HG03457 (cell line): ENCODE results near the gene GHRHR.

Source experiments
- ATAC-seq: cut with Tn5 transposase; IDR thresholded peaks from one replicate; pipeline ENCODE4 v1.9.1; 2021; ENCODE audit warnings: moderate number of reproducible peaks; ENCODE audit not compliant: unreplicated experiment

The GHRHR gene

DNA sequence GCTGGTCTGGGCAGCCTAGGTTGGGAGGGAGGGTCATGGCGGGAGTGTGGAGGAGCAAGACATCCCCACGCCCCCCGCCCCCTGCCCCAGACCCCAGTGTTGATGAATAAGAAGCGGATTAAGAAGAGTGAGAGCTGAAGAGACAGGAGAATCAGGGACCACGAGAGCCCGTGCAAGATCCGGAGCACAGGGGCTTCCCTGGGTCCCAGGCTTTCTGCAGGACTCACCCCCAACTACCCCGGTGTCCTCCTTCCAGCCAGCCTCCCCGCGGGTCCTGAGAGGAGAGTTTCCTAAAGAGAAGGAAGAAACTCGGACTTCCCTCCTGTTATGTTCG, 20.1 kb downstream of the GHRHR start:
- no peak for ATAC-seq

DNA sequence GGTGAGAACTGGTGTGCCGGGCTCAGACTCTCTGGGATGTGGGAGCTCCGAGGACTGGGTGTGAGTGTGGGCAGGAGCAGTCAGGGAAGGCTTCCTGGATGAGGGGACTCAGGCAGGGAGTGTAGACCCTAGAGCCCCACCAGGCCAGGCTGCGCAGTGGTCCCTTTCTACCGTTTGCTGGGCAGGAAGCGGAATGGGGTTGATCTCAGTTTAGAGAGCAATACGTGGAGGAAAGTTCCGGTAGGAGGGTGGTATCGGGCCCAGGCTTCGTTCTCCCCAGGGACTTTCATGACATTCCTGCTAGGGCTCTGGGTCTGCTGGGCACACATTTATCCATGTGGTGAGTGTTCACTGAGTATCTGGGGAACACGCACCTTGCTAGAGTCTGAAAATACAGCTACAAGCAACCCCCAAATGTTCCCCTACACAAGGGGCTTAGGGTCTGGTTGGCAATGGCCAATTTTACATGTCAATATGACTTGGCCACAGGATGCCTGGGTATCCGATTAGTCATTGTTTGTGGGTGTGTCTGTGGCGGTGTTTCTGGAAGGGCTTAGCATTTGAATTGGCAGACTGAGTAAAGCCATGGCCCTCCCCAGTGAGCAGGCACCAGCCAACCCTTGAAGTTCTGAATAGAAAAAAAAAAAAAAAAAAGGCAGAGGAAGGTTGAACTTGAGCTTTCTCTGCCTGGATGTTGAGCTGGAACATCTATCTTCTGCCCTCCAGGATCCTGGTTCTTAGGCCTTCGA, 20.8 kb downstream of the GHRHR start:
- no peak for ATAC-seq

DNA sequence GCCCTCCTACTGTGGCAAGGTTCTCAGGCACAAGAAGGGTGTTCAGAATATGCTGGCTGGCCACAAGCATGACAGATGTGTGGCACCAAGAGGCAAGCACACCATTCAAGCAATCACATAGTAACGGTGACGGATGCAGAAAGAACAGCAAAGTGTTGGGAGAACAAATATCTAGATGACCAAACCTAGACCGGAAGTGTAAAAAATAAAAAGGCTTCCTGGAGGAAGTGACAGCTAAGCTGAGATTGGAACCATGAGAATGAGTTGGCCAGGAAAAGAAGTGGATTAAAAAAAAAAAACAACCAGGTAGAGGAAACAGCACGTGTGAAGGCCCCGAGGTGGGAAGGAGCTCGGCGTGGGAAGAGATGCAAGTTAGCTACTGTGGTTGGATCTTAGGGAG, 22.0 kb downstream of the GHRHR start:
- no peak for ATAC-seq

DNA sequence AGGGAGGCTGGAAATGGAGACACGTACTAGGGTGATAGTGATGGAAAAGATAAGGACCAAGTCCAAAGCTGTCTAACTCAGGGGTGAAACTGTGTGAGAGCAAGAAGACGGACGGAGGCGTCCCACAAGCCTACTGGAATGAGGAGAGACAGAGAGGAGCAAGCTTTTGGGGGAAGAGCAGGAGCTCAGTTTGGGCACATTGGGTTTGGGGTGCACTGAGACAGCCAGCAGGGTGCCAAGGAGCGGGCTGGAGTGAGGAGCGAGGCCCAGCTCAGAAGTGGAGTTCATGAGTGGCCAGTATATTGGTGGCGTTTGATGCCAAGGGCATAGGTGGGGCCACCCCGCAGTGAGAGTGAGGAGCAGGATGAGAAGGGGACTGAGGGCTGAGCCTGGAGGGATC, 22.6 kb downstream of the GHRHR start:
- no peak for ATAC-seq

DNA sequence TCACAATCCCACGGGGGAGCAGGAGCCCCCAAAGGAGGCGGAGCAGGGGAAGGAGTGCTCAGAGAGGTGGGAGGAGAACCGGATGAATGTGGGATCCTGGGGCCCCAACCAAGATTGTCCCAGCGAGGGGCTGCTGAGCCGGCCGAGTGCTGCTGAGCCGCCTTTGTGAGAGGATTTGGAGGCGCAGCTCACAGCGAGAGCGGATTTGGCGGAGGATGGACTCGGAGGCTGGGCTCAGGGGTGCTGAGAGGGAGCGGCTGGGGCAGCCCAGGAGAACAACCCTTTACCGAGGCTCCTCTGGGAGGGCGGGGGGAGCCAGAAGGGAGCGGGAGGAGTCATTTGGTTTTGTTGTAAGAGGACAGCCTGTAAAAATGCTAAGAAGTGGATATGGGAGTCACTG, 23.0 kb downstream of the GHRHR start:
- no peak for ATAC-seq

DNA sequence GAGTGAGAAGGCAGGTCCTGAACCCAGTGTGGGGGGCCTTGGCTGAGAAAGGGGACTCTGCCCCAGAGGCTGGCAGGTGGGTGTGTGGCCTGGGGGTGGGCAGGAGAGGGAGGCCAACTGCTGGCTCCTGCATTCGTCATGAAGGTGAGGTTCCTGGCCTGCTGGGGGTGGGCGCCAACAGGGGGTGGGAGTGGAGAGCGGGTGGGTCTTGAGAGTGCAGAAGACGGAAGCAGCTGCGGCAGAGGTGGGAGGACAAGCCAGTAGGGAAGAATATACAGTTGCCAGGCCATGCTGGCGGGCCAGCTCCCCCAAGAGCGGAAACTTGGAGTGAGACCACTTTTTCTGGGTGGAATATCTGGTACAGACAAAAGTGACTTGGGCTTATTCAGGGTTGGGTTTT, 23.4 kb downstream of the GHRHR start:
- no peak for ATAC-seq

DNA sequence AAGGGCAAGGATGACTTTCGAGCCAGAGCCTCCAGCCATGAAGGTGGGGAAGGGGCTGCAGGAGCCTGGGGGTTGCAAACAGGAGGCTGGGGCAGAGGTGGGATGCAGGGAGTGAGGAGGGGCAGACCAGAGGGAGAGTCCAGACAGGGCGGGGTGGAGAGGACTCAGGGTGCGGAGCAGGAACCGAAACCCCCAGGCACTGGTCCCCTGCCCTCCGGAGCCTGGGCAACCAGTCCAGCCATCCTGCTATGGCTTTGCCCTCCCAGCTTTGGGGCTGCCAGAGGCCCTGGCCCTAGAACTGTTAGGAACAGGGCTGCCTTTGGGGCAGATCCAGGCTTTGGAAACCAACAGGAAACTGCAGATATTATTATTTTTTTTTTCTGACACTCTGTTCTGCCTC, 24.2 kb downstream of the GHRHR start:
- ATAC-seq: no peak

DNA sequence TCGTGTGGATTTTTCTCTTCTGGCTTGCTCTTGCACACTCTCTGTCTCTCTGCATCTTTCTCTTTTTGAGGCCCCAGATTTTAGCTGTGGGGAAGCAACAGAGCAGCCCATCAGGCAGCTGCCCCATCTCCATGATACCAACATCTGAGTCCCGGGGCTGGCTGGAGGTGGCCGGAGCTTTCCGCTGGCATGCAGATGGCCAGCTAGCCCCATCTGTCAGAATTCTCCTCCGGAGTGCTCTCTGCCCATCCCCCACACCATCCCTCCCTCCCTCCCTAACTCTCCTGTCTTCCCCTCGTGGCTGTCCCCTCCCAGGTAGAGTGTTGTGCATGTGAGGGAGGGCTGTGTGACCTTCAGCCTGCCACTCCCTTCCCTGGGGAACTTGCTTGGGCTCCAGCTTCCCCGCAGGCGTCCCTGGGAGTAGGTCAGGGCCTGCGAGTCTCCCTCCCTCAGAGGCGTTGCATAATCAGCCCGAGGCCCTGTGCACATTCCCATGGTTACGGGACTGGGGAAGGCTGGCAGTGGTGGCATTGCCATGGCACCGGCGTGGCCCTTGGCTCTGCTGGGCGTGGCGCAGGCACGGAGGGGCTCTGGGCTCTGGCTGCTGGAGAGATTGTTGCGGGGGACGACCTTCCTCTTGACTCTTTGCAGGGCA, 24.7 kb downstream of the GHRHR start:
- ATAC-seq: no peak

DNA sequence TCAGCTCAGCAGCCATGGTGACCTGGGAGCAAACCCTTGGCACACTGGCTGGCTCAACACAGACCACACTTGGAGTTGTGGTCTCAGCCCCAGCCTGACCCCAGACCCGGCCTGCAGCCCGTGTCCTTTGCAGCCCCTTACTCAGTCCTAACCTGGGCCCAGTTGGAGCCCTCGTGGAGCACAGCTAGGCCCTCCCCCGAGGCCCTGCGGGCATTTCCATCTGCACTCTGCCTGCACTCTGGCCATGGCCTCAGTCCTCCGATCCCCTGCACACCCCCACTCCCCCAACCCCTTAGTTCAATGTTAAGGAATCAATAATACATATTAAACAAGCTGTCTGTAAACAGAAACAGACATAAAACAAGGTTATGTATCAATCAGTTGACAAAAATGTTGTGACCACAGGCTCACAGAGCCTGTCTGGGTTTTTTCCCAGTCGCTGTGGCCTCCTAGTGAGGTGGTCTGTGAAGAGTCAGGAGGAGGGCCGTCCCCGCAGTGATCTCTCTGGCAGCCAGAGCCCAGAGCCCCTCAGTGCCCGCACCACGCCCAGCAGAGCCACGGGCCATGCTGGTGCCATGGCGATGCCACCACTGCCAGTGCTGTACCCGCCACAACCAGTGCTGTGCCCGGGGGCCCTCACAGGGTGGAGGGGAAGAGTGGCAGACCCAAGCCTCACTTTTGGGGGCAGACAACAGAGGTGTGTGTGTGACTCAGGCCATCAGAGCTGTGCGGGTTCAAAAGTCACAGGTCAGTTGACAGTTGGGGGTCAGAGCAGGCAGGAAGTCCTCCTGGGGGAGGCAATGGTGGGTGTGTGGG, 25.5 kb downstream of the GHRHR start:
- ATAC-seq: no peak

DNA sequence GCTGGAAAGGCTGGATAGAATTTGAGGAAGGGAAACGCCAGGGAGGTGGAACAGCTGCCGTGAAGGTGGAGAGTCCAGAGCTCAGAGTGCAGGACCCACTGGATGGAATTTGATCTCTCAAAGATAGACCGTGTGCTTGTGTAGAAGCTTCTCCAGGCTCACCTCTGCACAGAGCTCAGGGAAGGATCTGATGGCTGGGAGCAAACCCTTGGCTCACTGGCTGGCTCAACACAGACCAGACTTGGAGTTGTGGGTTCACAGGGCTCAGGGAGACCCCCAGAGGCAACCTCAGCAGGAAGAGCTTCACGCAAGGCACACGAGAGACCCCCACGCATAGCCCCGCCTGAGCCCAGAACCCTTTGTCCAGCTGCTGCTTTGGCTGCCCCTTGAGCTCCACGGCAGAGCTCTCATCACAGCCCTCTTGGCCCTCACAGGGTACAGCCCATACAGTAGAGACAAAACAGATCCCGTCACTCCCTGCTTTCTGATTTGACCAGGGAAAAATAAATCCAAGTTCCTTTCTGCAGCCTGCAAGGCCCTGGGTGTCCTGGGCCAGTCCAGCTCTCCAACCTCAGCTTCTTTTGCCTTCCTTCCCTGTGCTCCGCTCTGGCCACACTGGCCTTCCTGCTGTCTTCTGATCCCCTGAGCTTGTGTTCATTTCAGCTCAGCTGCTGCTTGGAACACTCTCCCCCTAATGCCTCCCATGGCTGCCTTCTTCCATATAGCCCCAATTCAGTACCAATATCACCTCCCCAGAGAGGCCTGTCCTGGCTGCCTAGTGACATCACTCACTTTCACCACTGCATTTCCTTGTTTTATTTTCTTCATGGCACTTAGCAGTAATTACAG, 26.3 kb downstream of the GHRHR start:
- ATAC-seq: no peak

DNA sequence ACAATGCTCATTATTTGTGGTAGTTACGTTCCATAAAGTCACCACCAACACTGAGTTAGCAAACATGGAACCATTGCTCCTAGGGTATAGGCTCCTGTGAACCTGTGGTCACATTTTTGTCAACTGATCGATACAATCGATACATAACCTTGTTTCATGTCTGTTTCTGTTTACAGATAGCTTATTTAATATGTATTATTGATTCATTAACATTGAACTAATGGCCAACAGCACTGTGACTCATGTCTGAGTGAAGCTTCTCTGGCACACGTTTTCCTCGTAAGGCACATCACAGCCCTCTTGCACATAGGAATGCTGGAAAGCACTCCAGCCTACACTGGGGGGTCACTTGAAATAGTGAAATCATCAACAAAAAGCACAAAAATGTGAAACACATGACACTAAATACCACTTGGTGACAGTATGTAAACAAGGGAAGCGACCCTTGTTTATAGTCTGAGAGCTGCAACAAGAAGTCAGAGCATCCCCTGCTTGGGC, 27.0 kb downstream of the GHRHR start:
- no peak for ATAC-seq

DNA sequence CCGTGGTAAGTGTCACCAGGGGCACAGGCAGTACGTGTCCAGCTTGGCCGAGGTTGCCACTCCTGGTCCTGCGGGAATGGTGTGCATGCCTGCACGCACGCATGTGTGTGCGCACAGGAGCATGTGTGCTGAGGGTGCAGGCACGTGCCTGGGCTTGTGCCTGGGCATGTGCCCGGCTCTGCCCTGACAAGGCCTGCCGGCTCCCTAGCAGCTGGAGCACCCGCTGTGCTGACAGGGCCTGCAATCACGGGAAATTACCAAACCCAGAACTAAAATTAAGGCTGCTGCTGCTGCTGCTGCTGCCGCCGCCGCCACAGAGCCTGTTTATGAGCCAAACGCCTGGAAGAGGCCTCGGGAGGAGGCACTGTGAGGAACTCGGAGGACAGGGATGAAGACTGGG, 28.7 kb downstream of the GHRHR start:
- ATAC-seq: no peak

DNA sequence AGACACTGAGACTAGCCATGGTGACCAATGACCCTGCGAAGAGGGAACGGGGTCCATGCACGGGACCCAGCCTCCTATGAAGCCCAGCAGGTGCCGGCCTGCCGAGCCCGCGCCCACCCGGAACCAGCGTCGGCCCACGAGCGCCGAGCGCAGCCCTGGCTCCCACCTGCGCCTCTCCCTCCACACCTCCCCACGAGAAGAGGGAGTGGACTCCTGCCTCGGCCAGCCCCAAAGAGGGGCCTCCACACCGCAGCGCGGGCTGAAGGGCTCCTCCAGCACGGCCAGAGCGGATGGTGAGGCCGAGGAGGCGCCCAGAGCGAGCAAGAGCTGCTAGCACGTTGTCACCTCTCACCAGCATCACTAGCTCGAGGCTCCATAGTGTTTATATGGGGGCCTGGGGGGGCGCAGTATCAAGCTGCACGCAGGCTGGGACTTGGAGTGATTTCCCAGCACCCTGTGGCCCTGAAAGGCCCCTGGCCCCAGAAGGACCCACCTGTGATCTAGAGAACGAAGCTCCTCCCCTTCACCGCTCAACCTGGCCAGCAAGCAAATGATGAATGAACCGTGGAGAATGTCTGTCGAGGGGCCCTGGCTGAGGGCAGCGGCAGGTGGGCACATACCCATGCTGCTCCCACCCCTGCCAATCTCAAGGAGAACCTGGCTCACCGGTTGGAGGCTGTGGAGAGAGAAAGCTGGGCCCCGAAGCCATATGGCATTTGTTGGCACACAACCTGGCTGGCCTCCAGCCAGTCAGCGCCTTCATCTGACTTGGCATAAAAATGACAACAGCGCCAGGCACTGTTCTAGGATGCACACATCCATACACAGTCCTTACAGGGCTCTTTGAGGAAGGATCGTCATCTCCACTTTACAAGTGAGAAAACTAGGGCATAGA, 30.7 kb downstream of the GHRHR start:
- no peak for ATAC-seq

DNA sequence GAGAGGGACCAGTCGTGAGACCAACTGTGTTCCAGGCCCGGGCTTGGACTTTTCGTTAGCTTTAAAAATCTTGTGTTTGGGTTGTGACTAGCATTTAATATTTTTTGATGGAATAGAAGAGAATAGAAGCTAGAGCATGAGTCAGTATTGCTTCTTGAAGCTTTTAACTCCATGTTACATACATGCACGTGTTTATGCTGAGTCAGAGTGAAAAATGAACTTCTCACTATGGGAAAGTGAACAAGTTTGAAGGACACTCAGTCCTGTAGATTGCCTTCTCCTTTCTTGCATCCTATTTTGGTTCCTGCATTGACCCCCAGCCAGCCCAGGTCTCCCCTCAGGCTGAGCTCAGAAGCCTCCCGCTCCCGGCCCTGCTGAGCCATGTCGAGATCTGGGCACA, 31.8 kb downstream of the GHRHR start:
- ATAC-seq: no peak

DNA sequence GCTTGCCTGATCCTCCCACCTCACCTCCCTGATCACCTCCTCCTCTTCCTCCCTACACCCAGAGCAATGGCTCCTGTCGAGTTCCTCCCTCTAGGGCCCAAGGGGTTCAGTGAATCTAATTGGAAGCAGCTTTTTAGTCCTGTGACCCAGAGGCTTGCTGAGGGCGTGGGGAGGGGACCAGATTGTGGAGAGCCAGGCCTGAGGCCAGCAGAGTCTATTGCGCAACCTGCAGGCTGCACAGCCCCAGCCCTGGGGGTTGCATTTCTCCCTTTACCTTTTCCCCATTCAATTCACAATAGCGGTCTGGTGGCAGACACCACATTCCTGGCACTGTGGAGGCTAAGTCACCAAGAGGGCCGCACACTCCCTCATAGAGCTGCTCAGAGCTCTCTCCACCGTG, 32.5 kb downstream of the GHRHR start:
- ATAC-seq: no peak

DNA sequence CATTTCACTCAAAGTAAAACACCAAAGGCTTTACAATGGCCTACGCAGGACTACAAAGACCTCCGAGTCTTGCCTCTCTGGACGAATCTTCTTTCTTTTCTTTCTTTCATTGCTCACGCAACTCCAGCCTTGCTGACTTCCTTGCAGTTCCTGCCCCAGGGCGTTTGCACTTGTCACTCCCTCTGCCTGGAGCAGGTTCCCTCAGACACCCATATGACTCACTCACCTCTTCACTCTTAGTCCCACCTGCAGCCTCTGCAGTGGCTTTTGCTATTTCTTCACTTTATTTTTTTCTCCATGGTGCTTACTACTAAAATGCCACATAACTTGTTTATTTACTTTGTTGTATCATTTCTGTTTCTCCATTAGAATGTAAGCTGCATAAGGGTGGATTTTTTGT, 33.1 kb downstream of the GHRHR start:
- no peak for ATAC-seq

DNA sequence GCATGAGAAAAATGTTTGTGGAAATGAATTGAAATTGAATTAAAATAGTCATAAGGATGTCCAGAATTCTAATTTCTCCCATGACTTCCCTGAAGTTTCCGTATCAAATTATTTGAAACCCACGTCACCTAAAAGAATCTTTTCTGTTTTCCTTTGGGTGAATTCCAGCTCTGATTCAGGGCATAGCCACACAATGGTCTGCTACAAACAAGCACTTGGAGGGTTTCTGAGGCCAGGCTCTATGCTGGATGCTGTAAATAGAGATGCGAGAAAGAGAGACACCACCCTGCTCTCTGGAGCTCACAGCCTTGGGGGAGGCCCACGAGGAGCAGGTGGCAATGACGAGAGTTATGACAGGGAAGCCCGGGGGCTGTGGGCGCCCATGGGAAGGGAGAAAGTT, 33.6 kb downstream of the GHRHR start:
- ATAC-seq: no peak

DNA sequence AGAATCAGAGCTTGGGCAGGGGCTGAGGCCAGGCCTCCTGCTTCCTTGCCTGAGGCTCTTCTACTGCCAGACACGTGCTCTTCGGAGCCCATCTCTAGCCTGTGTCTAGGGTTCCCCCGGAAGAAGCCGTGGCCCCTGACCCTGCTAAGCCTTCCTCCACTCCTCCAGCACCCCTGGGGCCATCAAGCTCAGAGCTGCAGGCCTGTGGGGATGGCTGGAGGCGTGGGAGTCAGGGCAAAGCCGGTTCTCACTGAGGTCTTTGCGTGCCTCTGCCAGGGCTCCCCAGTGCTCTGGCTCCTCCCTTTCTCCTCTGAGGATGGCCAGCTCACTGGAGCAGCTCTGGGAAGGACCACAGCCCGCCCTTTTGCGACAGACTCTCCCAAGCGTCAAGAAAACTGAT, 34.4 kb downstream of the GHRHR start:
- ATAC-seq: no peak

DNA sequence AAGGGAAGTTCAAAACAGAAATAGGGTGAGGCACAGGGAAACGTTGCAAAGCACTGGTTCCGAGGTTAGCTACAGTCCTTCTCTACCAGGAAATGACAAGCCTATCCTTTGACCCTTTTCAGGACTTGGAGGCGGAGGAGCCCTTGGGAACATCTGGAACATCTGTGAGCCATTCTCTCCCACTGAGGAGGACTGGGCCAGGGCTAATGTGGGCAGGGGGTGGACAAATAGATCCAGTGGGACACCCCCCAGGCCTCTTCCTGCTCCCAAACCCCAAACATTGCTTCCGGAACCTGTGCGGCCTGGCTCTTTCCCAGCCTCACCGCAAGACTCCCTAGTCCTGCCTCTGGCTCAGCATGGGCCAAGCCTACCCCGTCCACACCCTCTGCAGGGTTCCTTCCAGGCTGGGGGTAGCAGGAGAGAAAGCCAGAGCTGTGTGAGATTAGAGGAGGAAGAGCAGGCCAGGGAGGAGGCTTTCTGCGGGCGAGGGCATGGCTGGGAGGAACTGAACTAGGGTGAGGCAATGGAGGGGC, 36.5 kb downstream of the GHRHR start:
- ATAC-seq: no peak

DNA sequence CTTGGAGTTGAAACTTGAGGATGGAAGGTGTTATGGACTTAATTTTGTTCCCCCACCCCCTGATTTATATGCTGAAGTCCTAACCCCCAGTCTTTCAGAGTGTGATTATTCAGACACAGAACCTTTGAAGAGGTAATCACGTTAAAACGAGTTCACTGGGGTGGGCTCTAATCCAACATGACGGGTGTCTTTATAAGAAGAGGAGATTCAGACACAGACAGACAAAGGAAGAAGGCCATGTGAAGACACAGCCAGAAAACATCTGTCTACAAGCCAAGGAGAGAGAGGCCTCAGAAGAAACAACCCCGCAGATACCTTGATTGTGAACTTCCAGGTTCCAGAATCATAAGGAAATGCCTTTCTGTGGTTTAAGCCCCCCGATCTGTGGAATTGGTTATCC, 37.0 kb downstream of the GHRHR start:
- ATAC-seq: no peak
